WI38 (cell line): ENCODE data around the gene NLGN1.

Source experiments
- H3K4me3 ChIP-seq: 2 replicates; pipeline ENCODE4 v1.5.1; 2011; ENCODE audit warnings: low read depth, mild to moderate bottlenecking, control low read depth, low read length
- TF ChIP-seq, protein P1 (sequence below): IDR thresholded peaks from 2 replicates; pipeline ENCODE4 v1.5.1; 2012; ENCODE audit warnings: low read depth, mild to moderate bottlenecking, control low read depth, low read length

Gene NLGN1

DNA sequence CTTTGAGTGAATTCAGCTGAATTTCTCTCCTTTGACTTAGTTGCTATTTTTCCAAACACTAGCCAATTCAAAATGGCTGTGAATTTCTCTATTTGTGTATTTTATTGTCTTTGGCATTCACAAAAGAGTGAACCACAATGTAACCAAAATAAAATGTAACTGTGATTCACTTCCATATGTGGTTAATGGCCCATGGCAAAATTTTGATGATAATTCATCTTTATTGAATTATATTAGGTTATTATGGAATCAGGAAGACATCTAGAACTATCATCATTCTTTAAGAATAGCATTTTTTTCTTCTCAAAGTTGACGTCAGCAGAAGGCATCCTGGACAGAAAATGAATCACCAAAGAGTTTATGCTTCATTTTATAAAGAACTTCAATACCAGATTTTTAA, 756.3 kb downstream of the NLGN1 start:
- TF ChIP-seq, protein P1, sequence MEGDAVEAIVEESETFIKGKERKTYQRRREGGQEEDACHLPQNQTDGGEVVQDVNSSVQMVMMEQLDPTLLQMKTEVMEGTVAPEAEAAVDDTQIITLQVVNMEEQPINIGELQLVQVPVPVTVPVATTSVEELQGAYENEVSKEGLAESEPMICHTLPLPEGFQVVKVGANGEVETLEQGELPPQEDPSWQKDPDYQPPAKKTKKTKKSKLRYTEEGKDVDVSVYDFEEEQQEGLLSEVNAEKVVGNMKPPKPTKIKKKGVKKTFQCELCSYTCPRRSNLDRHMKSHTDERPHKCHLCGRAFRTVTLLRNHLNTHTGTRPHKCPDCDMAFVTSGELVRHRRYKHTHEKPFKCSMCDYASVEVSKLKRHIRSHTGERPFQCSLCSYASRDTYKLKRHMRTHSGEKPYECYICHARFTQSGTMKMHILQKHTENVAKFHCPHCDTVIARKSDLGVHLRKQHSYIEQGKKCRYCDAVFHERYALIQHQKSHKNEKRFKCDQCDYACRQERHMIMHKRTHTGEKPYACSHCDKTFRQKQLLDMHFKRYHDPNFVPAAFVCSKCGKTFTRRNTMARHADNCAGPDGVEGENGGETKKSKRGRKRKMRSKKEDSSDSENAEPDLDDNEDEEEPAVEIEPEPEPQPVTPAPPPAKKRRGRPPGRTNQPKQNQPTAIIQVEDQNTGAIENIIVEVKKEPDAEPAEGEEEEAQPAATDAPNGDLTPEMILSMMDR: no peak
- no peak overlapping the region for H3K4me3 ChIP-seq

DNA sequence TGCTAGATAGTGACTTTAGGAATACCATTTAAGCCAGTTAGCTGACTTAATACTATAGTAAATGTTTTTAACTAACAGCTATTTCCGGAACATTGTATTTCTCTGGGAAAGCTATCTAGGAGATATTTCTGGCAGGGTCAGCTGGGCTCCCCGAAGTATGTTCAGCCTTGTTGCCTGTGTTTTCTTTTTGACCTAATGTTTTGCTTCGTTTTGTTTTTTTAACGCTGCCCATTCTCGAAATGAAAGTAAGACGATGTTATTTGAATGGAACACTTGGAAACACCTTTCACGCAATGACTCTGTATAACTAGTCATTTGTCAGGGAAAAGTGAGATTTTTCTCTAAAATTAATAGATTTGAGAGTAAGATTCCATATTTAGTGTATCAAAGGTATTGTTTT, 758.7 kb downstream of the NLGN1 start:
- no peak overlapping the region for H3K4me3 ChIP-seq
- TF ChIP-seq, protein P1: no peak

DNA sequence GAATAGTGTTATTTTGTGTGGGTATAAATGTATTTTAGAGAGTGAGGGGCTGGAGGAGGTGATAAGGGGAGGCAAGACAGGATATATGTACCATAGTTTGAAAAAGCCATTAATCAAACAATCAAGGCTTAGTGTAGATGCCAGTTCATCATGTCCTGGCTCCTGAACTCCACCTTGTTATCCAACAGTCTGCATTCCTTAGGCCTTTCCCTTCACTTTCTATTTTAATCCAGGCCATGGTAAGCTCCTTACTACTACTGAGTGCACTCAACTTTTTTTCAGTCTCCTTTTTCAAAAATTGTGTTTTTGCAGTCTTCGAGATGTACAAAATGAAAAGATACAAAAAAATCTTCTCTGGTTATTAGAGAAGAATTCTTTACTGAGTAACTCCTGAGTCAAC, 761.1 kb downstream of the NLGN1 start:
- H3K4me3 ChIP-seq: no peak overlapping the region
- TF ChIP-seq, protein P1: no peak

DNA sequence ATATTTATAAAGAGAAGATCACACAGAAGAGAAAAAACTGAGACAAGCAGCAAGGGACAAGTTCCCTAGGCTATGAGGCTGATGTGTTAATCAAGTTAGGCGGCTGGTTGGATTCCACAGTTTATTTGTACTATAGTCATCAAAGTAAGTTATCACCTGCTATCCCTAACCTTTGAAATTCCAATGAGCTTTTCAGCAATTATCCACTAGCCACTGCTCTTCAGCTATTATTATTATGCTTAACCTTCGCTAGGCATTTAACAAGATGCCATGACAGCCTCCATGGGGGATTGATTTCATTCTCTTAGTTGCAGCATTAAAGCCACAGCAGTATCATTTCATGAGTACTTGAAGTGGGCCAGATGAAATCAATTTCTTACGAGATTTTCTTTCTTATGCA, 762.1 kb downstream of the NLGN1 start:
- TF ChIP-seq, protein P1: no peak
- H3K4me3 ChIP-seq: no peak overlapping the region

DNA sequence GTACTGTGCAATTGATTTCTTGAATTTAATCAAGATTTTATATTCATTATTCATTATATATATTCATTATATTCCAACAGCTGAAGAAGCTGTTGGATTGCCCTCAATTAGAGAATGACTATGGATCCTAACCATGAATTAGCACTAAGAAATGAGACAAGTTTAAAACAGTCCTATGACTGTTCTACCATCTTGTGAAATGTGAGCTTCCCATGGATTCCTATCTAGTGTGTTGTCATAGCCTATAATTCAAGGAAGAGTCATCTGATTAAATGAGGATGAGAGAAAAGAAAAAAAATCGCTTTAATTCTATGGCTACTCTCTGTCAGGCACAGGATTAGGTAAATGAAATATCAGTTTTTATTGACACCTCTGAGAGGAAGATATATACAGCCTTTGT, 765.0 kb downstream of the NLGN1 start:
- TF ChIP-seq, protein P1: no peak
- no peak overlapping the region for H3K4me3 ChIP-seq

DNA sequence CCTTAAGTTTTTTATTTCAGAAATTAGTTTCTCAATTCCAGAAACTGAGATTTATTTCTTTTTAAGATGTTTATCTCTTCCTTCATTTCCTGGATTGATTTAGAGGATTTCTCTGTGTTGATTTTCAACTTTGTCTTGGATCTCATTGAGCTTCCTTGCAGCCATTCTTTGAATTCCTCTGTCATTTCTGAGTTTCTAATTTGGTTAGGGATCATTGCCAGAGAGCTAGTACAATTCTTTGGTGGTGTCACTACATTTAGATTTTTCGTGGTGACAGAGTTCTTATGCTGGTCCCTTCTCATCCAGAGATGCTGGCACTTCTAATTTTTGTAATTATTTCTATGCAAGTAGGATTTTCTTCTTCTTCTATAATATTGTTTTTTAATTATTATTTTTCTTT, 770.5 kb downstream of the NLGN1 start:
- TF ChIP-seq, protein P1: no peak
- no peak overlapping the region for H3K4me3 ChIP-seq

DNA sequence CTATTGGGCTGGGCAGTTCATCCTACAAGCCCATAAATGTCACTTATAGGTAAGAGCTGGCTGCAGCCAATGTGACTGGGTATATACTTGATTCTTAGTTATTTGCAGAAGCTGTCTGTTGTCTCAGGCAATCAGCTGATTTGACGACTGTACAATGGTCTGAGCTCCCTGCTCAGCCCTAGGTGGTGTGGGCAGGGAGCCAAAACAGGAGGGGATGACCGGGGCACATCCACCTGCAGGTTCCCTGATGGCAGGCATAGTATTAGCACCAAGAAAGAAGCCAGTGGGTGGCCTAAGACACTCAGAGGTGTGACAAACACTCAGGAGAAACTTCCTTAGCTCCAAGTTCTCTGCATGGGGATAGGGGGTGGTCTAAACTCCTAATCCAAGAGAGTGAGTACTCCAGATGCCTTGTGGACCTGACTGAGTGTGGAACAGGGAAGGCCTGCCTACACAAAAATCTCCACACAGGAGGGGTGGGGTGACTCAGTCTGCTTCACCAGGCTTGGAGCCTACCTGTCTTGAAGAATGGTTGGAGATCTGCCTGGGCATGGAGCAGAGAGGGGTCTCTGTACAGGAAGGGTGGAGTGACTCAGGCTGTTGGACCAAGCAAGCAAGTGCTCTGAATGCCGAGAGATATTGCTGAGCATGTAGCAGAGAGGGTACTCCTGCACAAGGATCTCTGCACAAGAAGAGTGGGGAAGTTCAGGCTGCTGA, 771.2 kb downstream of the NLGN1 start:
- TF ChIP-seq, protein P1: no peak
- no peak overlapping the region for H3K4me3 ChIP-seq
